Natural killer cell (primary cell): ENCODE results near the gene CES3. TPM values are rescaled to one million over a fixed set of nuclear protein-coding genes. Genes with fewer than 3 reads are reported as not detected.
A peak's percentile ranks its signal among the peaks of the same experiment; 100 is the strongest.

ENCODE experiments used
- ATAC-seq, 3 donors: fragments of 150-1000 bp in 2 of 3; fragments of 200-7000 bp in 1 of 3; cut with Tn5 transposase; 1 replicate in 1 of 3; 2 replicates in 2 of 3; pipeline ENCODE4 v1.10.0; 2021; ENCODE audit warnings: mild to moderate bottlenecking in 2 of 3, moderate library complexity in 2 of 3
- DNase-seq, 2 donors: peaks; one replicate each; pipeline versions ENCODE4 v3.0.0 to v3.0.0-alpha.2; 2013 to 2021; ENCODE audit warnings: mixed read lengths in 1 of 2
- H3K27ac ChIP-seq: one replicate; pipeline ENCODE4 v1.5.1; 2013; ENCODE audit warnings: mild to moderate bottlenecking, low read length
- H3K27me3 ChIP-seq: one replicate; pipeline ENCODE4 v1.6.1; 2013; ENCODE audit warnings: low read length; ENCODE audit not compliant: control insufficient read depth, insufficient read depth
- H3K36me3 ChIP-seq: one replicate; pipeline ENCODE4 v1.6.1; 2013; ENCODE audit warnings: low read length; ENCODE audit not compliant: control insufficient read depth, insufficient read depth
- H3K4me1 ChIP-seq: one replicate; pipeline ENCODE4 v1.6.1; 2013; ENCODE audit warnings: low read length; ENCODE audit not compliant: control insufficient read depth, insufficient read depth
- H3K4me3 ChIP-seq: one replicate; pipeline ENCODE4 v1.5.1; 2013; ENCODE audit warnings: low read length
- H3K9me3 ChIP-seq: one replicate; pipeline ENCODE4 v1.6.1; 2013; ENCODE audit warnings: low read length; ENCODE audit not compliant: control insufficient read depth, insufficient read depth
- H3K27ac Mint-ChIP-seq, 2 donors: one replicate each; pipeline ENCODE4 v1.8.0; 2022; ENCODE audit warnings: mild to moderate bottlenecking in 2 of 2, mixed read lengths in 2 of 2, moderate library complexity in 1 of 2
- H3K27me3 Mint-ChIP-seq, 2 donors: one replicate each; pipeline ENCODE4 v1.8.0; 2022; ENCODE audit warnings: low read depth in 2 of 2, mixed read lengths in 2 of 2
- H3K36me3 Mint-ChIP-seq: one replicate; pipeline ENCODE4 v1.8.0; 2022; ENCODE audit warnings: mixed read lengths
- H3K4me1 Mint-ChIP-seq, 2 donors: one replicate each; pipeline ENCODE4 v1.8.0; 2022; ENCODE audit warnings: mixed read lengths in 2 of 2
- H3K4me3 Mint-ChIP-seq: one replicate; pipeline ENCODE4 v1.8.0; 2022; ENCODE audit warnings: mild to moderate bottlenecking, moderate library complexity, mixed read lengths
- H3K9me3 Mint-ChIP-seq, 2 donors: one replicate each; pipeline ENCODE4 v1.8.0; 2022; ENCODE audit warnings: mixed read lengths in 2 of 2
- CTCF ChIP-seq: fragments of 200-600 bp; IDR thresholded peaks from one replicate; pipeline ENCODE4 v1.8.0; 2022; ENCODE audit warnings: antibody characterized with exemption
- WGBS: methylation state at CpG from one replicate; pipeline ENCODE4 v1.1.7; 2013; ENCODE audit warnings: missing lambda C conversion rate; ENCODE audit not compliant: insufficient coverage; 5-methylcytosine and 5-hydroxymethylcytosine counted together
- intact Hi-C: fragments of 100-400 bp; cut with micrococcal nuclease; formaldehyde crosslinking; loops from one replicate; pipeline ENCODE4 v1.14.2; 2022
- total RNA-seq, 4 donors: library from RNA; stranded (reverse); fragments of 120-200 nt in 1 of 4; gene quantifications; one replicate each; pipeline versions ENCODE4 v1.2.3 to v1.2.4, GENCODE V29; 2013 to 2022

Gene CES3
- total RNA-seq, 3 donors from 2014 or later (not counting 1 experiment from before 2014, with no cell fraction given): 0.19 to 0.95 (median 0.27) TPM

- H3K4me1 Mint-ChIP-seq: peaks cover 0 to 3% of the 10 kb centered on the region in 2 donors
- Histone ChIP-seq H3K27me3 (peaks cover 13% of the 10 kb centered on the region), H3K4me1 (peaks cover 13% of the 10 kb centered on the region), H3K9me3 (no peaks in the 10 kb centered on the region), H3K36me3 (no peaks in the 10 kb centered on the region), H3K27ac (no peak overlapping the region), H3K4me3 (no peak overlapping the region)
- TF ChIP-seq CTCF: no peak
- DNase-seq: no peak
- peaks cover 0 to 17% of the 10 kb centered on the region in 2 donors for H3K27me3 Mint-ChIP-seq
- 96% methylated on average over 9 of the region's 9 CpGs for WGBS
- no peak for ATAC-seq
- H3K4me3 Mint-ChIP-seq: no peak overlapping the region
- H3K27ac Mint-ChIP-seq: no peak overlapping the region
- intact Hi-C loops: loop anchor here (10.0 kb wide), 1 partner anchor 89 kb away; the partner anchor contains the start of gene PHAF1
- H3K9me3 Mint-ChIP-seq: no peaks in the 10 kb centered on the region
- H3K36me3 Mint-ChIP-seq: no peaks in the 10 kb centered on the region
These were observed 54.3 kb downstream of the CES3 start for GRCh38 chr16:67015313-67015731.

GRCh38 chr16:67016143-67016542 is 55.1 kb downstream of the CES3 start:
- Histone ChIP-seq H3K27me3 (peaks cover 13% of the 10 kb centered on the region), H3K9me3 (no peaks in the 10 kb centered on the region), H3K36me3 (no peaks in the 10 kb centered on the region), H3K4me1 (peaks cover 13% of the 10 kb centered on the region), H3K4me3 (no peak overlapping the region), H3K27ac (no peak overlapping the region)
- Mint-ChIP-seq H3K4me1 (peaks cover 0 to 3% of the 10 kb centered on the region in 2 donors), H3K27me3 (peaks cover 0 to 16% of the 10 kb centered on the region in 2 donors), H3K36me3 (no peaks in the 10 kb centered on the region), H3K9me3 (no peaks in the 10 kb centered on the region), H3K27ac (no peak overlapping the region), H3K4me3 (peak overlapping the region; percentile 21)
- no peak for TF ChIP-seq CTCF
- intact Hi-C loops: loop anchor here (10.0 kb wide), 1 partner anchor 89 kb away; the partner anchor contains the start of gene PHAF1
- ATAC-seq (no peak), DNase-seq (no peak)

GRCh38 chr16:67016681-67017420 is 55.8 kb downstream of the CES3 start:
- Mint-ChIP-seq H3K4me1 (peaks cover 0 to 3% of the 10 kb centered on the region in 2 donors), H3K27ac (no peak overlapping the region), H3K4me3 (no peak overlapping the region), H3K27me3 (peaks cover 0 to 18% of the 10 kb centered on the region in 2 donors), H3K9me3 (no peaks in the 10 kb centered on the region), H3K36me3 (no peaks in the 10 kb centered on the region)
- intact Hi-C loops: loop anchor here (1.0 to 10.0 kb wide), 2 partner anchors 88 to 138 kb away; partner anchors contain the start of gene PHAF1
- H3K4me1 ChIP-seq: peaks cover 13% of the 10 kb centered on the region
- H3K27me3 ChIP-seq: peaks cover 13% of the 10 kb centered on the region
- H3K36me3 ChIP-seq: no peaks in the 10 kb centered on the region
- TF ChIP-seq CTCF: no peak
- no peak for ATAC-seq
- H3K27ac ChIP-seq: no peak overlapping the region
- H3K9me3 ChIP-seq: no peaks in the 10 kb centered on the region
- no peak overlapping the region for H3K4me3 ChIP-seq
- 89% methylated on average over 4 of the region's 5 CpGs for WGBS
- DNase-seq: no peak
